ENCODE measurements around the gene YOD1. TPM values are rescaled to one million over a fixed set of nuclear protein-coding genes. Genes with fewer than 3 reads are reported as not detected.

The YOD1 gene
- total and polyA plus RNA-seq, 2 of the 13 experiments (the other 11 are each of a cell fraction or from before 2014, with no cell fraction given): 3.4 to 9.1 TPM

DNA sequence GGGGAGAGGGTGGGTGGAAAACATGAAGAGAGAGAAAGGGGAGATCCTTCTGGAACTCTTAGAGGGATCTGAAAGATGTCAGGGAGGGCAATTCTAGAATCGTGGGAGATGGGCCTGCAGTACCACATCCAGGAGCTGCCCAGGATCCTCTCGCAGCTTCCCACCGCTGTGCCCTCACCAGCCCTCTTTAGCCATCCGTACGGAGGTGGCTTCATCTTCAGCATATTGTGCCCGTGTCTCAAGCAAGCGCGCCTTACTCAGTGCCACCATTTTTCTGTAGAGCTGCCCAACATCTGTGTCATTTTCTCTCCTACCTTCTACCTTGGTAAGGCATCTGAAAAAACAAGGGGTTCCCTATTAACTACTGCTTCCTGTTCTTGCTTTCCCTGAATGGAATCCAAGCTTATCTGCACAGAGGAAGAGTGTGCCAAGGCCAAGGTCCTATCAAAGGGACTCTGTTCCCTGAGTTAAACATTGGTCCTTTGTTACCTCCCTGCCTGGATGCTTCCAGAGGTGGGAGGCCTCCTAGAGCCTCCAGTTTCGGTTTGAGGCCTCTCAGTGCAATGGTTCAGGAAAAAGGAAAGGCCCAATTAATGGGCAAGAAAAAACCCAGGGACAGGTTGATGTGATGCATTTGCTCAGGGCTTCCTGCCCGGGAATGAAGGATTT lies 41.7 kb downstream of the YOD1 start (continued):
- TF ChIP-seq, protein P1, sequence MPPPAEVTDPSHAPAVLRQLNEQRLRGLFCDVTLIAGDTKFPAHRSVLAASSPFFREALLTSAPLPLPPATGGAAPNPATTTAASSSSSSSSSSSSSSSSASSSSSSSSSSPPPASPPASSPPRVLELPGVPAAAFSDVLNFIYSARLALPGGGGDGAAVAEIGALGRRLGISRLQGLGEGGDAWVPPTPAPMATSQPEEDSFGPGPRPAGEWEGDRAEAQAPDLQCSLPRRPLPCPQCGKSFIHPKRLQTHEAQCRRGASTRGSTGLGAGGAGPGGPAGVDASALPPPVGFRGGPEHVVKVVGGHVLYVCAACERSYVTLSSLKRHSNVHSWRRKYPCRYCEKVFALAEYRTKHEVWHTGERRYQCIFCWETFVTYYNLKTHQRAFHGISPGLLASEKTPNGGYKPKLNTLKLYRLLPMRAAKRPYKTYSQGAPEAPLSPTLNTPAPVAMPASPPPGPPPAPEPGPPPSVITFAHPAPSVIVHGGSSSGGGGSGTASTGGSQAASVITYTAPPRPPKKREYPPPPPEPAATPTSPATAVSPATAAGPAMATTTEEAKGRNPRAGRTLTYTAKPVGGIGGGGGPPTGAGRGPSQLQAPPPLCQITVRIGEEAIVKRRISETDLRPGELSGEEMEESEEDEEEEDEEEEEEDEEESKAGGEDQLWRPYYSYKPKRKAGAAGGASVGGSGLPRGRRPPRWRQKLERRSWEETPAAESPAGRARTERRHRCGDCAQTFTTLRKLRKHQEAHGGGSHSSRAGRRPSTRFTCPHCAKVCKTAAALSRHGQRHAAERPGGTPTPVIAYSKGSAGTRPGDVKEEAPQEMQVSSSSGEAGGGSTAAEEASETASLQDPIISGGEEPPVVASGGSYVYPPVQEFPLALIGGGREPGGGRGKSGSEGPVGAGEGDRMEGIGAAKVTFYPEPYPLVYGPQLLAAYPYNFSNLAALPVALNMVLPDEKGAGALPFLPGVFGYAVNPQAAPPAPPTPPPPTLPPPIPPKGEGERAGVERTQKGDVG (CRISPR knock-in tag; IDR thresholded peaks at IDR 0.05; ENCODE audit: borderline replicate concordance): no peak
- TF ChIP-seq, protein P2, sequence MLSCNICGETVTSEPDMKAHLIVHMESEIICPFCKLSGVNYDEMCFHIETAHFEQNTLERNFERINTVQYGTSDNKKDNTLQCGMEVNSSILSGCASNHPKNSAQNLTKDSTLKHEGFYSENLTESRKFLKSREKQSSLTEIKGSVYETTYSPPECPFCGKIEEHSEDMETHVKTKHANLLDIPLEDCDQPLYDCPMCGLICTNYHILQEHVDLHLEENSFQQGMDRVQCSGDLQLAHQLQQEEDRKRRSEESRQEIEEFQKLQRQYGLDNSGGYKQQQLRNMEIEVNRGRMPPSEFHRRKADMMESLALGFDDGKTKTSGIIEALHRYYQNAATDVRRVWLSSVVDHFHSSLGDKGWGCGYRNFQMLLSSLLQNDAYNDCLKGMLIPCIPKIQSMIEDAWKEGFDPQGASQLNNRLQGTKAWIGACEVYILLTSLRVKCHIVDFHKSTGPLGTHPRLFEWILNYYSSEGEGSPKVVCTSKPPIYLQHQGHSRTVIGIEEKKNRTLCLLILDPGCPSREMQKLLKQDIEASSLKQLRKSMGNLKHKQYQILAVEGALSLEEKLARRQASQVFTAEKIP (CRISPR knock-in tag; IDR thresholded peaks at IDR 0.05; ENCODE audit: borderline replicate concordance): no peak
- TF ChIP-seq ZNF709 (CRISPR knock-in tag; IDR thresholded peaks at IDR 0.05) (no peak), SSRP1 (CRISPR knock-in tag; IDR thresholded peaks at IDR 0.05) (no peak), IRF2 (CRISPR knock-in tag; IDR thresholded peaks at IDR 0.05) (peak; percentile 64), MTA1 (CRISPR knock-in tag; IDR thresholded peaks at IDR 0.05; ENCODE audit: borderline replicate concordance) (no peak), SALL1 (CRISPR knock-in tag; IDR thresholded peaks at IDR 0.05) (no peak; the same call in 1 of the 2 replicates), ZNF703 (CRISPR knock-in tag; IDR thresholded peaks at IDR 0.05; ENCODE audit: borderline replicate concordance) (no peak), ZNF546 (CRISPR knock-in tag; conservative IDR thresholded peaks at IDR 0.05) (no peak), ZNF143 (CRISPR knock-in tag; IDR thresholded peaks at IDR 0.05) (no peak), KMT2B (CRISPR knock-in tag; IDR thresholded peaks at IDR 0.05) (peak; percentile 53; the same call in 1 of the 2 replicates), ZBTB8A (CRISPR knock-in tag; IDR thresholded peaks at IDR 0.05; ENCODE audit: borderline replicate concordance, low read depth) (no peak)
- TF ChIP-seq, protein P3, sequence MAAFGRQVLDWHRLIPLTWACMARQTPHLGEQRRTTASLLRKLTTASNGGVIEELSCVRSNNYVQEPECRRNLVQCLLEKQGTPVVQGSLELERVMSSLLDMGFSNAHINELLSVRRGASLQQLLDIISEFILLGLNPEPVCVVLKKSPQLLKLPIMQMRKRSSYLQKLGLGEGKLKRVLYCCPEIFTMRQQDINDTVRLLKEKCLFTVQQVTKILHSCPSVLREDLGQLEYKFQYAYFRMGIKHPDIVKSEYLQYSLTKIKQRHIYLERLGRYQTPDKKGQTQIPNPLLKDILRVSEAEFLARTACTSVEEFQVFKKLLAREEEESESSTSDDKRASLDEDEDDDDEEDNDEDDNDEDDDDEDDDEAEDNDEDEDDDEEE (CRISPR knock-in tag; IDR thresholded peaks at IDR 0.05): no peak
- TF ChIP-seq, protein P4, sequence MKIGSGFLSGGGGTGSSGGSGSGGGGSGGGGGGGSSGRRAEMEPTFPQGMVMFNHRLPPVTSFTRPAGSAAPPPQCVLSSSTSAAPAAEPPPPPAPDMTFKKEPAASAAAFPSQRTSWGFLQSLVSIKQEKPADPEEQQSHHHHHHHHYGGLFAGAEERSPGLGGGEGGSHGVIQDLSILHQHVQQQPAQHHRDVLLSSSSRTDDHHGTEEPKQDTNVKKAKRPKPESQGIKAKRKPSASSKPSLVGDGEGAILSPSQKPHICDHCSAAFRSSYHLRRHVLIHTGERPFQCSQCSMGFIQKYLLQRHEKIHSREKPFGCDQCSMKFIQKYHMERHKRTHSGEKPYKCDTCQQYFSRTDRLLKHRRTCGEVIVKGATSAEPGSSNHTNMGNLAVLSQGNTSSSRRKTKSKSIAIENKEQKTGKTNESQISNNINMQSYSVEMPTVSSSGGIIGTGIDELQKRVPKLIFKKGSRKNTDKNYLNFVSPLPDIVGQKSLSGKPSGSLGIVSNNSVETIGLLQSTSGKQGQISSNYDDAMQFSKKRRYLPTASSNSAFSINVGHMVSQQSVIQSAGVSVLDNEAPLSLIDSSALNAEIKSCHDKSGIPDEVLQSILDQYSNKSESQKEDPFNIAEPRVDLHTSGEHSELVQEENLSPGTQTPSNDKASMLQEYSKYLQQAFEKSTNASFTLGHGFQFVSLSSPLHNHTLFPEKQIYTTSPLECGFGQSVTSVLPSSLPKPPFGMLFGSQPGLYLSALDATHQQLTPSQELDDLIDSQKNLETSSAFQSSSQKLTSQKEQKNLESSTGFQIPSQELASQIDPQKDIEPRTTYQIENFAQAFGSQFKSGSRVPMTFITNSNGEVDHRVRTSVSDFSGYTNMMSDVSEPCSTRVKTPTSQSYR (CRISPR knock-in tag; IDR thresholded peaks at IDR 0.05; ENCODE audit: borderline replicate concordance): no peak; the same call in 1 of the 2 replicates
- TF ChIP-seq, protein P5, sequence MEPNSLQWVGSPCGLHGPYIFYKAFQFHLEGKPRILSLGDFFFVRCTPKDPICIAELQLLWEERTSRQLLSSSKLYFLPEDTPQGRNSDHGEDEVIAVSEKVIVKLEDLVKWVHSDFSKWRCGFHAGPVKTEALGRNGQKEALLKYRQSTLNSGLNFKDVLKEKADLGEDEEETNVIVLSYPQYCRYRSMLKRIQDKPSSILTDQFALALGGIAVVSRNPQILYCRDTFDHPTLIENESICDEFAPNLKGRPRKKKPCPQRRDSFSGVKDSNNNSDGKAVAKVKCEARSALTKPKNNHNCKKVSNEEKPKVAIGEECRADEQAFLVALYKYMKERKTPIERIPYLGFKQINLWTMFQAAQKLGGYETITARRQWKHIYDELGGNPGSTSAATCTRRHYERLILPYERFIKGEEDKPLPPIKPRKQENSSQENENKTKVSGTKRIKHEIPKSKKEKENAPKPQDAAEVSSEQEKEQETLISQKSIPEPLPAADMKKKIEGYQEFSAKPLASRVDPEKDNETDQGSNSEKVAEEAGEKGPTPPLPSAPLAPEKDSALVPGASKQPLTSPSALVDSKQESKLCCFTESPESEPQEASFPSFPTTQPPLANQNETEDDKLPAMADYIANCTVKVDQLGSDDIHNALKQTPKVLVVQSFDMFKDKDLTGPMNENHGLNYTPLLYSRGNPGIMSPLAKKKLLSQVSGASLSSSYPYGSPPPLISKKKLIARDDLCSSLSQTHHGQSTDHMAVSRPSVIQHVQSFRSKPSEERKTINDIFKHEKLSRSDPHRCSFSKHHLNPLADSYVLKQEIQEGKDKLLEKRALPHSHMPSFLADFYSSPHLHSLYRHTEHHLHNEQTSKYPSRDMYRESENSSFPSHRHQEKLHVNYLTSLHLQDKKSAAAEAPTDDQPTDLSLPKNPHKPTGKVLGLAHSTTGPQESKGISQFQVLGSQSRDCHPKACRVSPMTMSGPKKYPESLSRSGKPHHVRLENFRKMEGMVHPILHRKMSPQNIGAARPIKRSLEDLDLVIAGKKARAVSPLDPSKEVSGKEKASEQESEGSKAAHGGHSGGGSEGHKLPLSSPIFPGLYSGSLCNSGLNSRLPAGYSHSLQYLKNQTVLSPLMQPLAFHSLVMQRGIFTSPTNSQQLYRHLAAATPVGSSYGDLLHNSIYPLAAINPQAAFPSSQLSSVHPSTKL (CRISPR knock-in tag; IDR thresholded peaks at IDR 0.05): peak; percentile 87
- TF ChIP-seq, protein P6, sequence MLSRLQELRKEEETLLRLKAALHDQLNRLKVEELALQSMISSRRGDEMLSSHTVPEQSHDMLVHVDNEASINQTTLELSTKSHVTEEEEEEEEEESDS (CRISPR knock-in tag; IDR thresholded peaks at IDR 0.05; ENCODE audit: borderline replicate concordance): no peak
